ENCODE data around the gene LSP1.

Gene LSP1

GRCh38 chr11:1928891-1929541 lies 76.1 kb downstream of the LSP1 start:
- DNase-seq (ENCODE audit: low spot score), result peak; percentile 25
- no peak for TF ChIP-seq CTCF (IDR thresholded peaks at IDR 0.05; ENCODE audit: extremely low read depth, missing control alignments)

GRCh38 chr11:1929621-1930461 lies 77.0 kb downstream of the LSP1 start:
- no peak for TF ChIP-seq CTCF (IDR thresholded peaks at IDR 0.05; ENCODE audit: extremely low read depth, missing control alignments)

GRCh38 chr11:1930462-1930830 lies 77.6 kb downstream of the LSP1 start:
- DNase-seq (ENCODE audit: low spot score), result peak; percentile 19
- TF ChIP-seq CTCF (IDR thresholded peaks at IDR 0.05; ENCODE audit: extremely low read depth, missing control alignments), result no peak

More at GRCh38 chr11:1929621-1930461, 77.0 kb downstream of the LSP1 start:
- DNase-seq (ENCODE audit: low spot score), result no peak

DNA sequence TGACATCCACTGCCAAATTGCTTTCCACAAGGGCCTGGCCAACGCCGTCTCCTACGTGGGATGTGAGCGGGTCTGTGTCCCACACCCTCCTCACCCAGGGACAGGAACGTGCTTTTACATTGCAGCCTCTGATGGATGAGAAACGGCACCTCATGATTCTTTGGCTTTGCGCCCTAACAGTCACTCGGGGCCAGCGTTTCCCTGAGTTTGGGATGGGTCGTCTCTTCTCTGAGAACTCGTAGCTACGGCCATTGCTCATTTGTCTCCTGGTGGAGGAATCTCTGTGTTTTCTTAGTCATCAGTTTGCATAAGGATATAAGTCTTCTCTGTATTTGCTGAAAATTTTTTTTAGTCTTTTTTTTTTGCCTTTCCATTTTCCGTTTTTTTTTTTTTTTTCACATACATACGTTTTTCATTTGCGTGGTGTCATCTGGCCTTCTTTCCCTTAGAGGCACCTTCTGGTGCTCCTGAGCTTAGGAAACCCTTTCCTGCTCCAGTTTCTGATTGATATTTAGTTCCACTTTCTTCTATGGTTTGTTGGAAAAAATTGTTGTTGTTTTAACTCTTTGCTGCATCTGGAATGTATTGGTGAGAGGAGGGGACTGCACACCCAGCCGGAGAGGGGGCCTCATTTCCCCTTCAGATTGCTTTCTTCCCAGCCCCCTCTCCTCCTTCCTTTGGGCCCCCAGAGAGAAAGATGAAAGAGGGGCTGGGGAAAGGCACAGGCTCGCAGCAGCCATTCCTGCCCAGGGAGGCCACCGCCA lies 78.6 kb downstream of the LSP1 start:
- TF ChIP-seq CTCF (IDR thresholded peaks at IDR 0.05; ENCODE audit: extremely low read depth, missing control alignments), result no peak
- DNase-seq (ENCODE audit: low spot score), result peak; percentile 21

DNA sequence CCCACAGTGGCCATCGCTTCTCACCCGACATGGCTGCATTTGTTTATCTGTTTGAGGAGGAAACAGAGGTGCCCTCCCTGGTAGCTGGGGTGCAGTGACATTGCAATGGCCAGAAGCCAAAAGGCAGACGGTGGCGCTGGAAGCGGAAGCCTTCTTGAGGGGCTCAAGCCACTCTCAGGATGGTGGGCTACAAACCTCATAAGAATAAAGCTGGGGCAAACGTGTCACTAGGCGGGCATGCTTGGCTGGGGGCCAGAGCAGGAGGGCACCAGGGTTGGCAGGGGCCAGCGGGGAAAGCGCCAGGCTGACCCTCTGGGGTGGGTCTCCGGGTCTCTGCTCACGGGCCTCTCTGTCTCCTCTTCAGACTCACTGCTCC lies 79.2 kb downstream of the LSP1 start:
- peak; percentile 23 for DNase-seq (ENCODE audit: low spot score)
- no peak for TF ChIP-seq CTCF (IDR thresholded peaks at IDR 0.05; ENCODE audit: extremely low read depth, missing control alignments)

- DNase-seq (ENCODE audit: low spot score), result no peak
- TF ChIP-seq CTCF (IDR thresholded peaks at IDR 0.05; ENCODE audit: extremely low read depth, missing control alignments), result no peak
Measured at GRCh38 chr11:1932681-1933080, 79.8 kb downstream of the LSP1 start.
